GM12891 (cell line): ENCODE data around the gene GPR162. TPM values are rescaled to one million over a fixed set of nuclear protein-coding genes. Genes with fewer than 3 reads are reported as not detected.
A peak's percentile ranks its signal among the peaks of the same experiment; 100 is the strongest.

Experiments used
- DNase-seq: peaks from one replicate; pipeline ENCODE4 v3.0.0; 2011; ENCODE audit warnings: low spot score; ENCODE audit not compliant: insufficient read length
- FAIRE-seq: peaks from 2 replicates; lab custom pipeline; 2011; peaks lifted over from hg19 to GRCh38; lab: Jason Lieb, UNC
- PAX5 ChIP-seq: IDR thresholded peaks from 2 replicates; pipeline ENCODE4 v1.6.1; 2011; ENCODE audit warnings: low read length, moderate library complexity, mild to moderate bottlenecking; ENCODE audit not compliant: insufficient read depth, severe bottlenecking
- POLR2A ChIP-seq: IDR thresholded peaks from 2 replicates; pipeline ENCODE4 v1.6.1; 2011; ENCODE audit warnings: low read depth, low read length, control low read depth
- POLR2AphosphoS5 ChIP-seq: IDR thresholded peaks from 2 replicates; pipeline ENCODE4 v1.6.1; 2011; ENCODE audit warnings: low read depth, low read length, control low read depth
- POU2F2 ChIP-seq: IDR thresholded peaks from 2 replicates; pipeline ENCODE4 v1.6.1; 2011; ENCODE audit warnings: low read depth, mild to moderate bottlenecking, control low read depth, low read length, moderate library complexity
- SPI1 ChIP-seq: IDR thresholded peaks from 2 replicates; pipeline ENCODE4 v1.6.1; 2011; ENCODE audit warnings: low read depth, low read length, control low read depth
- TAF1 ChIP-seq: IDR thresholded peaks from 2 replicates; pipeline ENCODE4 v1.6.1; 2011; ENCODE audit warnings: low read depth, low read length, control low read depth
- polyA plus RNA-seq: library from polyadenylated mRNA; unstranded; fragments of >200 nt; gene quantifications from one replicate; pipeline ENCODE4 v1.2.1, GENCODE V29; 2012; ENCODE audit warnings: low read depth, missing spikeins, inconsistent platforms; ENCODE audit not compliant: missing spikeins

Gene GPR162, protein sequence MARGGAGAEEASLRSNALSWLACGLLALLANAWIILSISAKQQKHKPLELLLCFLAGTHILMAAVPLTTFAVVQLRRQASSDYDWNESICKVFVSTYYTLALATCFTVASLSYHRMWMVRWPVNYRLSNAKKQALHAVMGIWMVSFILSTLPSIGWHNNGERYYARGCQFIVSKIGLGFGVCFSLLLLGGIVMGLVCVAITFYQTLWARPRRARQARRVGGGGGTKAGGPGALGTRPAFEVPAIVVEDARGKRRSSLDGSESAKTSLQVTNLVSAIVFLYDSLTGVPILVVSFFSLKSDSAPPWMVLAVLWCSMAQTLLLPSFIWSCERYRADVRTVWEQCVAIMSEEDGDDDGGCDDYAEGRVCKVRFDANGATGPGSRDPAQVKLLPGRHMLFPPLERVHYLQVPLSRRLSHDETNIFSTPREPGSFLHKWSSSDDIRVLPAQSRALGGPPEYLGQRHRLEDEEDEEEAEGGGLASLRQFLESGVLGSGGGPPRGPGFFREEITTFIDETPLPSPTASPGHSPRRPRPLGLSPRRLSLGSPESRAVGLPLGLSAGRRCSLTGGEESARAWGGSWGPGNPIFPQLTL
- 0.18 TPM for polyA plus RNA-seq

DNA sequence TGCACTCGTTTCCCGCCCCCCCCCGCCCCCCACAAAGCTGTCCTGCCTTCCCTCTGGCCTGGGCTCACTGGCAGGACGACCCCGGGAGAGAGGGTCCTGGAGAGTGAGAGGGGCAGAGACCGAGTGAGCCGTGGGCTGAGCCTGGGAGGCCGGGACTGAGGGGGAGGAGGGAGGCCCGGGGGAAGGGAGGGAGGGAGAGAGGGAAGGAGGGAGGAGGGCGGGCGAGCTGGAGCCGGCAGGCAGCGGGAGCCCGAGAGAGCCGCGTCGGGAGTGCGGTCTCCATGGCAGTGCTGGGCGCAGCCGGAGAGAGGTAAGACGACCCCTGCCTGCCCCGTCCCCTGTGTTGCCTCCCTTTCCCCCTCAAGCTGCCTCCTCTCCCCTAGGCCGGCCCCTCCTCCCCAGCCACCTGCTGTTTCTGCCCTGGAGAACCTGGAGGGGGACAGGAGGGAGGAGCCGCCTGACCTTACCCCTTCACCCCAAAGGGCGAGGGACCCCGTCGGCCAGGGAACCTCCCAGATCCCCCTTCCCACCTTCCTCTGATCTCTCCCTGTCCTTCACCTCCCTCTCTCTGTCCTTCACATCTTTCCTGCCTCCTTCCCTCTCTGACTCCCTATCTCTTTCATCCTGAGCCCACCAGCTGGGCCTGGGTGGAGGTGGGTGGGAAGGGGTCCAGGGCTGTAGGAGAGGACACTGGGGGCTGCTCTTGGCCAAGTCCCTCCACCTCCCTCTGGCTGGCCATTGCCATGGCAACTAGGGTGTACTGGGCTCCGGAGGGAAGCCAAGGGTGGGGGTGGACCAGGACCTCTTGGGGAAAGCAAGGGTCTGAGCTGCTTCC is at the start of gene GPR162:
TSS of gene GPR162 (plus strand) at position 231 of the 835 bp plus-strand sequence. CDS start 2,078 bp downstream, outside the sequence.
- DNase-seq (no peak), FAIRE-seq (no peak)
- TF ChIP-seq TAF1: no peak
- no peak for TF ChIP-seq POU2F2
- no peak for TF ChIP-seq POLR2A
- no peak for TF ChIP-seq SPI1
- no peak for TF ChIP-seq POLR2AphosphoS5

DNA sequence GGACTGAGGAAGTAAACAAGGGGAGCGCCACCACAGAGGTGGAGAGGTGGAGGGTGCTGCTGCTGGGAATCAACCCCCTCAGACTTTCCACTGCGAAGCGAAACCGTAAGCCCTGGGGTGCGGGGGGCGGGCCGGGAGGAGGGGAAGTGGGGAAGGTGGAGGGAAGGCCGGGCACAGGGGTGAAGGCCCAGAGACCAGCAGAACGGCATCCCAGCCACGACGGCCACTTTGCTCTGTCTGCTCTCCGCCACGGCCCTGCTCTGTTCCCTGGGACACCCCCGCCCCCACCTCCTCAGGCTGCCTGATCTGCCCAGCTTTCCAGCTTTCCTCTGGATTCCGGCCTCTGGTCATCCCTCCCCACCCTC is 49.3 kb upstream of the GPR162 start, which contains the start of gene LAG3:
TSS of gene LAG3 (plus strand) at position 190 of the 365 bp plus-strand sequence. CDS start 333 bp downstream, outside the sequence.
- DNase-seq (no peak), FAIRE-seq (peak; percentile 87)
- TF ChIP-seq POU2F2 (no peak), SPI1 (peak; percentile 25; the same call in 1 of the 2 replicates)

DNA sequence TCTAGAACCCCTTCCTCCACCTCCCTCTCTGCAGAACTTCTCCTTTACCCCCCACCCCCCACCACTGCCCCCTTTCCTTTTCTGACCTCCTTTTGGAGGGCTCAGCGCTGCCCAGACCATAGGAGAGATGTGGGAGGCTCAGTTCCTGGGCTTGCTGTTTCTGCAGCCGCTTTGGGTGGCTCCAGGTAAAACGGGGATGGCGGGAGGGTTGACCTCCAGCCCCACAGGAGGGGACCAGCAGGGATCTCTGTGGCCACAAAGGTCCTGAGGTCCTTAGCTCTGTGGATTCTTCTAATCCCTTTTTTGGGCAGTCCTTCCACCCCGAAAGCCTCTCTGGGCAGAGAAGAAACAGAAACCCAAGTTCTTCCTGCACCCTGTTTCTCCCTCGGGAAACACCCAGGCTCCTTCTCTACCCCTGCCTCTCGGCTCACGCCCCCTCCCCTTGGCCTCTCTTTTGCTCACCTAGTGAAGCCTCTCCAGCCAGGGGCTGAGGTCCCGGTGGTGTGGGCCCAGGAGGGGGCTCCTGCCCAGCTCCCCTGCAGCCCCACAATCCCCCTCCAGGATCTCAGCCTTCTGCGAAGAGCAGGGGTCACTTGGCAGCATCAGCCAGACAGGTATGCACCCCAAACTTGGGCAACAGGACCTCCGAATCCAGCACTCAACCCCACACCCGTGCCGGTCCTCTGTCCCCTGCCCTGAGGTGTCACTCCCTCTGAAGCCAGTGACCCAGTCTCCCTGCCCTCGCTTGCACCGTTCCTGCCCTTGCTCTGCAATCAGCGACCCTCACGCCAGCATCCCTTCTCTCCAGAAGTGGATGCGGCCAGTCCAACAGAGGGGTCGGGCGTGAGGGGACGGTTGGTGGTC is 48.7 kb upstream of the GPR162 start:
- peak; percentile 5 for FAIRE-seq
- no peak for TF ChIP-seq PAX5
- TF ChIP-seq TAF1: no peak
- DNase-seq: no peak

DNA sequence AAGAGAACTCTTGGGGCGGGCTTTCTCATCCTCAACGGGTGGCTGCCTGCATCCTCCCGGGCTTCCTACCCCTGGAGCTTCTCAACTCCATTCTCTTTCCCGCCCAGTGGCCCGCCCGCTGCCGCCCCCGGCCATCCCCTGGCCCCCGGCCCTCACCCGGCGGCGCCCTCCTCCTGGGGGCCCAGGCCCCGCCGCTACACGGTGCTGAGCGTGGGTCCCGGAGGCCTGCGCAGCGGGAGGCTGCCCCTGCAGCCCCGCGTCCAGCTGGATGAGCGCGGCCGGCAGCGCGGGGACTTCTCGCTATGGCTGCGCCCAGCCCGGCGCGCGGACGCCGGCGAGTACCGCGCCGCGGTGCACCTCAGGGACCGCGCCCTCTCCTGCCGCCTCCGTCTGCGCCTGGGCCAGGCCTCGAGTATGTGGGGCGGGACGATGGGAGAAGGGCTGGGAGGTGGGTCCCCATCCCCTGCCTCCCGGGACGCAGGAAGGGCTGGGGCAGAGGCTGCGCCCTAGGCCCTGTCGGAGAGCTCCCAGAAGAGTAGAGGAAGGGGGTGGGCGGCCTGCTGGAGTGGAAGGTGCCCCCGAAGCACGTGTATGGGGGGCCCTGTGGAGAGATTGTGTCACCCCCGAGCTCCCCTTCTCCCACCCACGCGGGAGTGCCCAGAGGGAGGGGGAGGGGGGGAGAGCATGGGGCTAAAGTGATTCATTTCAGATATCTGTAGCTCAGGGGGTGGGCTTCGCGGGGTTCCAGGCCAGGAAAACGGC is 47.9 kb upstream of the GPR162 start:
- TF ChIP-seq TAF1 (no peak), POLR2A (no peak), SPI1 (no peak), POU2F2 (no peak), PAX5 (no peak)
- DNase-seq (no peak), FAIRE-seq (peak; percentile 5)

DNA sequence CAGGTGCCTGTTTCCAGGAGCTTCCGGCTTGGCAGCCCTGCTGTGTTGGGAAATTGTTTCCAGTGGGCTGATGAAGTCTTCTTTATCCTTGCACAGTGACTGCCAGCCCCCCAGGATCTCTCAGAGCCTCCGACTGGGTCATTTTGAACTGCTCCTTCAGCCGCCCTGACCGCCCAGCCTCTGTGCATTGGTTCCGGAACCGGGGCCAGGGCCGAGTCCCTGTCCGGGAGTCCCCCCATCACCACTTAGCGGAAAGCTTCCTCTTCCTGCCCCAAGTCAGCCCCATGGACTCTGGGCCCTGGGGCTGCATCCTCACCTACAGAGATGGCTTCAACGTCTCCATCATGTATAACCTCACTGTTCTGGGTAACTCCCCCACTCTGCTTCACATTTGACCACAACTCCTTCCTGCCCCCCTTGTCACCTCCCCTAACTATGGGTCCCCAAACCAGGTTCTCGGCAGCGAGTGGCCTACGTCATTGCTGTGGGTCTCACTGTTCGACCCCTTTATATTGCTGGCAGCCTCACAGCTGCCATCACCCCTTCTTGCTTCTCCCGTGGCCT is 47.0 kb upstream of the GPR162 start:
- DNase-seq (no peak), FAIRE-seq (peak; percentile 69)
- TF ChIP-seq POLR2AphosphoS5: no peak
- TF ChIP-seq POLR2A: no peak
- no peak for TF ChIP-seq POU2F2
- no peak for TF ChIP-seq SPI1
- TF ChIP-seq TAF1: no peak
- TF ChIP-seq PAX5: no peak

DNA sequence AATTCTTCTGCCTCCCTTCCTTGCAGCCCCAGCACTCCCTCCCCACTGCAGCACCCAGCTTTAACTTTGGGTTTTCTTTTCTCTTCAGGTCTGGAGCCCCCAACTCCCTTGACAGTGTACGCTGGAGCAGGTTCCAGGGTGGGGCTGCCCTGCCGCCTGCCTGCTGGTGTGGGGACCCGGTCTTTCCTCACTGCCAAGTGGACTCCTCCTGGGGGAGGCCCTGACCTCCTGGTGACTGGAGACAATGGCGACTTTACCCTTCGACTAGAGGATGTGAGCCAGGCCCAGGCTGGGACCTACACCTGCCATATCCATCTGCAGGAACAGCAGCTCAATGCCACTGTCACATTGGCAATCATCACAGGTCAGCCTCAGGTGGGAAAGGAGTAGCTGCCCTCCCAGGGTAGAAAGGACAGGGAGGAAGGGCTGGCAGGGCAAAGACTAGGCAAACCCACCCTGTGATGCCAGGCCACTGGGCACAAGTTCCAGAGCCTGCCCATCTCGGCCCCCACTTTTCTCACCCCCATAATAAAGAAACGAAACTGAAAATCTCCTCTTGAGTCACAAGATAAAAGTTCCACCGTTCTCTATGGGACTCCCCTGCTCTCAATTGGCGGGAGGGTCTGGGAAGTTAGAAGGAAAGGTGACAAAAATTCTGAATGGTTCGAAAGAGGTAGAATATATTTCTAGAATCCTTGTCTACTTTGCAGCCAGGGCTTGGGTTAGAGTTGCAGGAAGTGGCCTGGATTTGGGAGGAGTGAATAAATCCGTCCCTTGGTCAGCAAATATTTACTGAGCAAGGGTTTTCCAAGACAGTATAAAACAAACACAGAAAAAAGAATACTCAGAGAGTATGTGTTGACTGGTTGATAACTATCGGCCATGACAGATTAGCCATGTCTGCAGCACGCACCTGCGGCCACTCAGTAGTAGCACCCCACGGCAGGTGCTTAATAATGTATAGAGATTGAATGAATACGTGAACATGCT is 46.1 kb upstream of the GPR162 start:
- peak; percentile 62 for FAIRE-seq
- DNase-seq: no peak
- TF ChIP-seq POLR2A (no peak), TAF1 (no peak), PAX5 (no peak), POLR2AphosphoS5 (no peak), POU2F2 (no peak), SPI1 (no peak)

DNA sequence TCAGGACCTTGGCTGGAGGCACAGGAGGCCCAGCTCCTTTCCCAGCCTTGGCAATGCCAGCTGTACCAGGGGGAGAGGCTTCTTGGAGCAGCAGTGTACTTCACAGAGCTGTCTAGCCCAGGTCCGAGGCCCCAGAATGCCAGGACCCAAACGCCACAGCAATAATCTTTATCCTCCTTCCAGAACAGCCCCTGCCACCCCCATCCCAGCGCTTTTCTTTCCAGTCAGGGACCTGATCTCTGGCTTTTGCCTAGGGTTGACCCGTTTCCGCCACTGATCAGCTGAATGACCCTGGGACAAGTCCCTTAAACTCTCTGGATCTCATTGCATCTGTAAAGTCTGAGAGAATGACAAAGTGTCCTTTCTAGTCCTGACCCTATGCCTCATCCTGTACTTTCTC is 44.2 kb upstream of the GPR162 start:
- FAIRE-seq: peak; percentile 9

DNA sequence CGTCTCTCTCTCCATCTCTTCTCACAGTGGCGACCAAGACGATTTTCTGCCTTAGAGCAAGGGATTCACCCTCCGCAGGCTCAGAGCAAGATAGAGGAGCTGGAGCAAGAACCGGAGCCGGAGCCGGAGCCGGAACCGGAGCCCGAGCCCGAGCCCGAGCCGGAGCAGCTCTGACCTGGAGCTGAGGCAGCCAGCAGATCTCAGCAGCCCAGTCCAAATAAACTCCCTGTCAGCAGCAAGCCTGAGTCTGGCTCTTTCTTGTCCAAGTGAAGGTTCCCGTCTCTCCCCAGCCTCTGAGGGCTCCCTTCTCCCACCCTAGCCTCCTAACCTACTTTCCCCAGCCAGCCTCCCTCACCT is 43.4 kb upstream of the GPR162 start:
- TF ChIP-seq POLR2AphosphoS5: no peak
- no peak for TF ChIP-seq SPI1
- TF ChIP-seq TAF1: no peak
- no peak for TF ChIP-seq POLR2A
- TF ChIP-seq POU2F2: no peak
- no peak for TF ChIP-seq PAX5
- DNase-seq (no peak), FAIRE-seq (no peak)

More for the DNA sequence above, 44.2 kb upstream of the GPR162 start:
- no peak for DNase-seq
- TF ChIP-seq POLR2AphosphoS5 (no peak), TAF1 (no peak), SPI1 (no peak), POLR2A (no peak), PAX5 (no peak), POU2F2 (no peak)
